A549 (cell line): ENCODE results near the gene OXLD1. TPM values are rescaled to one million over a fixed set of nuclear protein-coding genes. Genes with fewer than 3 reads are reported as not detected.

Source experiments
- ATAC-seq, 2 experiments: fragments of 200-7000 bp in 1 of 2; fragments of >200 bp in 1 of 2; cut with Nextera tagmentation in 1 of 2; cut with Tn5 transposase in 1 of 2; 3 replicates each; pipeline versions ENCODE4 v1.8.0 to v1.9.1; 2018 to 2020; ENCODE audit warnings: mild to moderate bottlenecking in 1 of 2, moderate library complexity in 1 of 2
- CTCF ChIA-PET: fragments of 300-600 bp; sonication (Branson Sonifier 250); formaldehyde crosslinking; extraction: SDS; loops from one replicate; lab custom pipeline; 2021; ENCODE audit warnings: antibody characterized with exemption, inconsistent platforms; lab: Yijun Ruan, JAX
- POLR2A ChIA-PET: fragments of 350-600 bp; formaldehyde crosslinking; extraction: SDS; loops from one replicate; lab custom pipeline; 2021; ENCODE audit warnings: antibody characterized with exemption, inconsistent platforms; lab: Yijun Ruan, JAX
- DNase-seq, 2 experiments: peaks; one replicate each; pipeline versions ENCODE4 v3.0.0 to v3.0.0-alpha.2; 2011 to 2016; ENCODE audit warnings: low read depth in 1 of 2, low spot score in 1 of 2
- FAIRE-seq: peaks from 2 replicates; lab custom pipeline; 2011; peaks lifted over from hg19 to GRCh38; lab: Jason Lieb, UNC
- H3K27ac ChIP-seq, 2 experiments: fragments of >200 bp; sonication (Bioruptor Twin); formaldehyde crosslinking; 3 replicates each; pipeline ENCODE4 v1.5.1; 2016 to 2017
- H3K4me1 ChIP-seq: fragments of >200 bp; sonication (Bioruptor Twin); formaldehyde crosslinking; 3 replicates; pipeline ENCODE4 v1.6.1; 2016
- H3K4me2 ChIP-seq: fragments of >200 bp; sonication (Bioruptor Twin); formaldehyde crosslinking; 3 replicates; pipeline ENCODE4 v1.6.1; 2016
- H3K4me3 ChIP-seq: fragments of >200 bp; sonication (Bioruptor Twin); formaldehyde crosslinking; 3 replicates; pipeline ENCODE4 v1.5.1; 2016
- H3K9me3 ChIP-seq: fragments of >200 bp; sonication (Bioruptor Twin); formaldehyde crosslinking; 3 replicates; pipeline ENCODE4 v1.6.1; 2016
- CBX2 ChIP-seq: fragments of 200-600 bp; sonication (generic); IDR thresholded peaks from 2 replicates; pipeline ENCODE4 v1.6.1; 2016; ENCODE audit warnings: low read depth, mild to moderate bottlenecking, borderline replicate concordance
- CEBPB ChIP-seq, 2 experiments: fragments of >200 bp in 1 of 2; sonication (Bioruptor Twin) in 1 of 2; formaldehyde crosslinking in 1 of 2; IDR thresholded peaks; 2 replicates each; pipeline ENCODE4 v1.6.1; 2012 to 2016
- EHF ChIP-seq: fragments of 250-450 bp; sonication (Bioruptor Pico); IDR thresholded peaks from 2 replicates; pipeline ENCODE4 v1.5.0; 2020; ENCODE audit warnings: mild to moderate bottlenecking
- EHMT2 ChIP-seq: fragments of 200-600 bp; sonication (generic); IDR thresholded peaks from 2 replicates; pipeline ENCODE4 v1.6.1; 2016; ENCODE audit warnings: antibody characterized with exemption, low read depth, mild to moderate bottlenecking, moderate library complexity
- FOXS1 ChIP-seq: fragments of 250-450 bp; sonication (Bioruptor Pico); IDR thresholded peaks from 2 replicates; pipeline ENCODE4 v1.5.0; 2020; ENCODE audit warnings: mild to moderate bottlenecking, moderate library complexity
- HOXB5 ChIP-seq: fragments of 250-450 bp; sonication (Bioruptor Pico); IDR thresholded peaks from 2 replicates; pipeline ENCODE4 v1.5.0; 2020; ENCODE audit warnings: mild to moderate bottlenecking, moderate library complexity
- JUN ChIP-seq, 2 experiments: fragments of >200 bp; sonication (Bioruptor Twin); formaldehyde crosslinking; IDR thresholded peaks; 2 replicates in 1 of 2; 3 replicates in 1 of 2; pipeline ENCODE4 v1.6.1; 2016 to 2017
- JUNB ChIP-seq: fragments of >200 bp; sonication (Bioruptor Twin); formaldehyde crosslinking; IDR thresholded peaks from 2 replicates; pipeline ENCODE4 v1.6.1; 2016
- KDM5A ChIP-seq: fragments of 200-600 bp; sonication (generic); IDR thresholded peaks from 2 replicates; pipeline ENCODE4 v1.6.1; 2016; ENCODE audit warnings: antibody characterized with exemption, mild to moderate bottlenecking
- NPAS2 ChIP-seq: fragments of 250-450 bp; sonication (Bioruptor Pico); IDR thresholded peaks from 2 replicates; pipeline ENCODE4 v1.8.0; 2022; ENCODE audit warnings: mild to moderate bottlenecking, moderate library complexity, borderline replicate concordance
- POLR2A ChIP-seq: IDR thresholded peaks from 2 replicates; pipeline ENCODE4 v1.6.1; 2012; ENCODE audit warnings: mild to moderate bottlenecking, low read length
- RAD21 ChIP-seq, 2 experiments: fragments of >200 bp in 1 of 2; sonication (Bioruptor Twin) in 1 of 2; formaldehyde crosslinking in 1 of 2; IDR thresholded peaks in 1 of 2; conservative IDR thresholded peaks in 1 of 2; 2 replicates in 1 of 2; 3 replicates in 1 of 2; pipeline ENCODE4 v1.6.1; 2012 to 2018; ENCODE audit warnings: inconsistent platforms in 1 of 2
- RFX5 ChIP-seq: fragments of 450-650 bp; IDR thresholded peaks from 2 replicates; pipeline ENCODE4 v1.7.1; 2014; ENCODE audit warnings: antibody characterized with exemption, mild to moderate bottlenecking, moderate library complexity
- SREBF2 ChIP-seq: fragments of 450-650 bp; IDR thresholded peaks from 2 replicates; pipeline ENCODE4 v1.6.1; 2014; ENCODE audit warnings: mild to moderate bottlenecking, moderate library complexity
- TP53 ChIP-seq: fragments of 250-450 bp; sonication (Bioruptor Pico); IDR thresholded peaks from 2 replicates; pipeline ENCODE4 v1.5.0; 2021; ENCODE audit warnings: mild to moderate bottlenecking, moderate library complexity
- ZSCAN20 ChIP-seq: fragments of 250-450 bp; sonication (Bioruptor Pico); IDR thresholded peaks from 2 replicates; pipeline ENCODE4 v1.8.0; 2022; ENCODE audit warnings: mild to moderate bottlenecking, moderate library complexity
- WGBS: methylation state at CpG from one replicate; pipeline ENCODE4 v1.1.6; 2017; ENCODE audit errors: missing lambda C conversion rate; 5-methylcytosine and 5-hydroxymethylcytosine counted together
- polyA plus RNA-seq, 4 experiments: library from polyadenylated mRNA; depleted of rRNA in 3 of 4; stranded (reverse); fragments of >200 nt; fragmentation: RNase III in 1 of 4; extraction: RNeasy Plus Mini Kit Qiagen cat#74134 plus additional on column Dnase treatment in 1 of 4; gene quantifications; 2 replicates in 3 of 4; 3 replicates in 1 of 4; pipeline ENCODE4 v1.2.3, GENCODE V29; 2011 to 2017
- TF ChIP-seq, protein P1 (sequence below): fragments of >200 bp; sonication (Bioruptor Twin); formaldehyde crosslinking; IDR thresholded peaks from 3 replicates; pipeline ENCODE4 v1.5.1; 2016
- TF ChIP-seq, protein P2 (sequence below): fragments of >200 bp; sonication (Bioruptor Twin); formaldehyde crosslinking; IDR thresholded peaks from 3 replicates; pipeline ENCODE4 v1.6.1; 2016
- TF ChIP-seq, protein P3 (sequence below): fragments of >200 bp; sonication (Bioruptor Twin); formaldehyde crosslinking; IDR thresholded peaks from 2 replicates; pipeline ENCODE4 v1.6.1; 2016
- TF ChIP-seq, protein P4 (sequence below): IDR thresholded peaks from 2 replicates; pipeline ENCODE4 v1.6.1; 2012
- TF ChIP-seq, protein P5 (sequence below): fragments of 250-450 bp; sonication (Bioruptor Pico); IDR thresholded peaks from 2 replicates; pipeline ENCODE4 v1.5.0; 2020; ENCODE audit warnings: low read depth, mild to moderate bottlenecking, moderate library complexity
- TF ChIP-seq, protein P6 (sequence below): fragments of 150-350 bp; IDR thresholded peaks from 2 replicates; pipeline ENCODE4 v1.6.1; 2014; ENCODE audit warnings: low read depth, mild to moderate bottlenecking, low read length
- TF ChIP-seq, protein P7 (sequence below): fragments of 450-650 bp; IDR thresholded peaks from 2 replicates; pipeline ENCODE4 v1.6.1; 2014; ENCODE audit warnings: antibody characterized with exemption

Gene OXLD1
- polyA plus RNA-seq, 2 of the 4 experiments (the other 2 are of a cell fraction): 38.7 to 47.1 TPM

DNA sequence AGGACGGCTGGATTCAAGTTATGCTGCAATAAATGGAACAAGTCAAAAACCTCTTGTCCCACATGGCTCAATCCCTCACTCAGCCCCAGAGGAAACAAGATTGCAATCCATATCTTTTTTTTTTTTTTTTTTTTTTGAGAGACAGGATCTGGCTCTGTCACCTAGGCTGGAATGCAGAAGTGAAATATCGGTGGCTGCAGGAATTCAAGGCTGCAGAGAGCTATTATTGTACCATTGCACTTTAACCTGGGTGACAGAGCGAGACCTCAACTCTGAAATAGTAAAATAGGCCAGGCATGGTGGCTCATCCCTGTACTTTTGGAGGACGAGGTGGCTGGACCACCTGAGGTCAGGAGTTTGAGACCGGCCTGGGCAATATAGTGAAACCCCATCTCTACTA, 7.4 kb downstream of the OXLD1 start:
- TF ChIP-seq, protein P1, sequence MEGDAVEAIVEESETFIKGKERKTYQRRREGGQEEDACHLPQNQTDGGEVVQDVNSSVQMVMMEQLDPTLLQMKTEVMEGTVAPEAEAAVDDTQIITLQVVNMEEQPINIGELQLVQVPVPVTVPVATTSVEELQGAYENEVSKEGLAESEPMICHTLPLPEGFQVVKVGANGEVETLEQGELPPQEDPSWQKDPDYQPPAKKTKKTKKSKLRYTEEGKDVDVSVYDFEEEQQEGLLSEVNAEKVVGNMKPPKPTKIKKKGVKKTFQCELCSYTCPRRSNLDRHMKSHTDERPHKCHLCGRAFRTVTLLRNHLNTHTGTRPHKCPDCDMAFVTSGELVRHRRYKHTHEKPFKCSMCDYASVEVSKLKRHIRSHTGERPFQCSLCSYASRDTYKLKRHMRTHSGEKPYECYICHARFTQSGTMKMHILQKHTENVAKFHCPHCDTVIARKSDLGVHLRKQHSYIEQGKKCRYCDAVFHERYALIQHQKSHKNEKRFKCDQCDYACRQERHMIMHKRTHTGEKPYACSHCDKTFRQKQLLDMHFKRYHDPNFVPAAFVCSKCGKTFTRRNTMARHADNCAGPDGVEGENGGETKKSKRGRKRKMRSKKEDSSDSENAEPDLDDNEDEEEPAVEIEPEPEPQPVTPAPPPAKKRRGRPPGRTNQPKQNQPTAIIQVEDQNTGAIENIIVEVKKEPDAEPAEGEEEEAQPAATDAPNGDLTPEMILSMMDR: no peak
- TF ChIP-seq CEBPB (IDR thresholded peaks at IDR 0.05): no peak
- TF ChIP-seq, protein P2, sequence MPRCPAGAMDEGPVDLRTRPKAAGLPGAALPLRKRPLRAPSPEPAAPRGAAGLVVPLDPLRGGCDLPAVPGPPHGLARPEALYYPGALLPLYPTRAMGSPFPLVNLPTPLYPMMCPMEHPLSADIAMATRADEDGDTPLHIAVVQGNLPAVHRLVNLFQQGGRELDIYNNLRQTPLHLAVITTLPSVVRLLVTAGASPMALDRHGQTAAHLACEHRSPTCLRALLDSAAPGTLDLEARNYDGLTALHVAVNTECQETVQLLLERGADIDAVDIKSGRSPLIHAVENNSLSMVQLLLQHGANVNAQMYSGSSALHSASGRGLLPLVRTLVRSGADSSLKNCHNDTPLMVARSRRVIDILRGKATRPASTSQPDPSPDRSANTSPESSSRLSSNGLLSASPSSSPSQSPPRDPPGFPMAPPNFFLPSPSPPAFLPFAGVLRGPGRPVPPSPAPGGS: no peak
- TF ChIP-seq NPAS2 (CRISPR knock-in tag): no peak
- no peak for TF ChIP-seq EHF (CRISPR knock-in tag)
- no peak for TF ChIP-seq RFX5
- no peak for TF ChIP-seq ZSCAN20 (CRISPR knock-in tag)
- TF ChIP-seq, protein P3, sequence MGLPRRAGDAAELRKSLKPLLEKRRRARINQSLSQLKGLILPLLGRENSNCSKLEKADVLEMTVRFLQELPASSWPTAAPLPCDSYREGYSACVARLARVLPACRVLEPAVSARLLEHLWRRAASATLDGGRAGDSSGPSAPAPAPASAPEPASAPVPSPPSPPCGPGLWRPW: no peak
- no peak for TF ChIP-seq KDM5A
- TF ChIP-seq, all 56 proteins: peak for 0
- FAIRE-seq (no peak), DNase-seq (no peak), ATAC-seq (no peak)
- CTCF ChIA-PET: interaction anchor here (1.2 to 2.0 kb wide), 2 partner anchors 18 to 43 kb away, joined by 3 to 5 read pairs; no protein-coding TSS in a partner anchor
- Histone ChIP-seq H3K4me1 (no peaks in the 10 kb centered on the region), H3K4me3 (no peak overlapping the region), H3K27ac (no peak overlapping the region), H3K9me3 (no peaks in the 10 kb centered on the region), H3K4me2 (no peak overlapping the region)
- WGBS: 83% methylated on average over 5 of the region's 5 CpGs
- POLR2A ChIA-PET: no interaction called here

DNA sequence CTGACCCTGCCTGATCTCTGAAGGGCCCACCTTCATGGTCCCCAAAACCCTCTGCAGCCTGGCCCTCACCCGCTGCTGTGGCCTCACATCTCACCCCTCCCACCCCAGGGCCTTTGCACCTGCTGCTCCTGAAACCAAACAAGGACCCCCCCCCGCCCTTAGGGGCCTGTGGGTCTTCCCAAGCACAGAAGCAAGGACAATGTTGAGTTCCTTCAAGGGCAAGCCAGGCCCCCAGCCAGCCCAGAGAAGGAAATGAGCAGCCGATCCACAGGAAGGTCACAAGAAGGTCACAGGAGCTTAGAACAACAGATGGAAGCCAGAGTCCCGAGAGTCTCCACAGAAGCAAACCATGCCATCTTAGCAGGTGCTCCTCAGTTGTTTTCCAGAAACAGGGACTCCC, 9.6 kb downstream of the OXLD1 start:
- DNase-seq (no peak), FAIRE-seq (no peak), ATAC-seq (no peak)
- Histone ChIP-seq H3K4me1 (peaks cover 3% of the 10 kb centered on the region), H3K4me2 (no peak overlapping the region), H3K27ac (no peak overlapping the region), H3K9me3 (no peaks in the 10 kb centered on the region), H3K4me3 (no peak overlapping the region)
- ChIA-PET CTCF (interaction anchor here (1.1 to 3.4 kb wide), 5 partner anchors 15 to 55 kb away, joined by 3 to 17 read pairs (median 6); no protein-coding TSS in a partner anchor), POLR2A (interaction anchor here (1.4 kb wide), 1 partner anchor 20 kb away, joined by 3 read pairs; the partner anchor contains the start of genes NPLOC4 and TSPAN10)
- 87% methylated on average over 3 of the region's 4 CpGs for whole genome bisulfite sequencing
- TF ChIP-seq SREBF2 (no peak), FOXS1 (CRISPR knock-in tag) (no peak), HOXB5 (no peak), JUNB (no peak), RAD21 (conservative IDR thresholded peaks at IDR 0.05 in 1 of 2, IDR thresholded peaks at IDR 0.05 in 1 of 2) (no peak), ZSCAN20 (CRISPR knock-in tag) (no peak), POLR2A (no peak), NPAS2 (CRISPR knock-in tag) (no peak), EHMT2 (no peak), TP53 (CRISPR knock-in tag) (no peak), JUN (IDR thresholded peaks at IDR 0.05) (no peak), CBX2 (no peak)
- TF ChIP-seq, protein P4, sequence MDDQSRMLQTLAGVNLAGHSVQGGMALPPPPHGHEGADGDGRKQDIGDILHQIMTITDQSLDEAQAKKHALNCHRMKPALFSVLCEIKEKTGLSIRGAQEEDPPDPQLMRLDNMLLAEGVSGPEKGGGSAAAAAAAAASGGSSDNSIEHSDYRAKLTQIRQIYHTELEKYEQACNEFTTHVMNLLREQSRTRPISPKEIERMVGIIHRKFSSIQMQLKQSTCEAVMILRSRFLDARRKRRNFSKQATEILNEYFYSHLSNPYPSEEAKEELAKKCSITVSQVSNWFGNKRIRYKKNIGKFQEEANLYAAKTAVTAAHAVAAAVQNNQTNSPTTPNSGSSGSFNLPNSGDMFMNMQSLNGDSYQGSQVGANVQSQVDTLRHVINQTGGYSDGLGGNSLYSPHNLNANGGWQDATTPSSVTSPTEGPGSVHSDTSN: no peak
- TF ChIP-seq, protein P5, sequence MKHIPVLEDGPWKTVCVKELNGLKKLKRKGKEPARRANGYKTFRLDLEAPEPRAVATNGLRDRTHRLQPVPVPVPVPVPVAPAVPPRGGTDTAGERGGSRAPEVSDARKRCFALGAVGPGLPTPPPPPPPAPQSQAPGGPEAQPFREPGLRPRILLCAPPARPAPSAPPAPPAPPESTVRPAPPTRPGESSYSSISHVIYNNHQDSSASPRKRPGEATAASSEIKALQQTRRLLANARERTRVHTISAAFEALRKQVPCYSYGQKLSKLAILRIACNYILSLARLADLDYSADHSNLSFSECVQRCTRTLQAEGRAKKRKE (CRISPR knock-in tag): no peak
- TF ChIP-seq, protein P6, sequence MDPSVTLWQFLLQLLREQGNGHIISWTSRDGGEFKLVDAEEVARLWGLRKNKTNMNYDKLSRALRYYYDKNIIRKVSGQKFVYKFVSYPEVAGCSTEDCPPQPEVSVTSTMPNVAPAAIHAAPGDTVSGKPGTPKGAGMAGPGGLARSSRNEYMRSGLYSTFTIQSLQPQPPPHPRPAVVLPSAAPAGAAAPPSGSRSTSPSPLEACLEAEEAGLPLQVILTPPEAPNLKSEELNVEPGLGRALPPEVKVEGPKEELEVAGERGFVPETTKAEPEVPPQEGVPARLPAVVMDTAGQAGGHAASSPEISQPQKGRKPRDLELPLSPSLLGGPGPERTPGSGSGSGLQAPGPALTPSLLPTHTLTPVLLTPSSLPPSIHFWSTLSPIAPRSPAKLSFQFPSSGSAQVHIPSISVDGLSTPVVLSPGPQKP: no peak
- TF ChIP-seq, protein P1: no peak
- TF ChIP-seq, protein P7, sequence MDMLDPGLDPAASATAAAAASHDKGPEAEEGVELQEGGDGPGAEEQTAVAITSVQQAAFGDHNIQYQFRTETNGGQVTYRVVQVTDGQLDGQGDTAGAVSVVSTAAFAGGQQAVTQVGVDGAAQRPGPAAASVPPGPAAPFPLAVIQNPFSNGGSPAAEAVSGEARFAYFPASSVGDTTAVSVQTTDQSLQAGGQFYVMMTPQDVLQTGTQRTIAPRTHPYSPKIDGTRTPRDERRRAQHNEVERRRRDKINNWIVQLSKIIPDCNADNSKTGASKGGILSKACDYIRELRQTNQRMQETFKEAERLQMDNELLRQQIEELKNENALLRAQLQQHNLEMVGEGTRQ: no peak
